ENCODE results near the gene GRB2.

- TF ChIP-seq CHD2 (IDR thresholded peaks at IDR 0.05; ENCODE audit: low read length), result no peak
- TF ChIP-seq CTCF (IDR thresholded peaks at IDR 0.05; ENCODE audit: control extremely low read depth in 1 of 3, insufficient read depth in 1 of 3, low read depth in 1 of 3, low read length in 3 of 3), result no peak
- TF ChIP-seq POLR2AphosphoS5 (IDR thresholded peaks at IDR 0.05; ENCODE audit: low read depth, low read length), result no peak
- no peak for TF ChIP-seq MAX (IDR thresholded peaks at IDR 0.05)
- TF ChIP-seq TAF1 (IDR thresholded peaks at IDR 0.05; ENCODE audit: low read depth, low read length), result no peak
- TF ChIP-seq BCL11A (IDR thresholded peaks at IDR 0.05; ENCODE audit: low read depth in 2 of 2, low read length in 2 of 2), result no peak
- TF ChIP-seq SIRT6 (IDR thresholded peaks at IDR 0.05; ENCODE audit: low read length), result no peak
- no peak for TF ChIP-seq RFX5 (IDR thresholded peaks at IDR 0.05; ENCODE audit: borderline replicate concordance, low read depth, low read length)
- TF ChIP-seq POLR2A (IDR thresholded peaks at IDR 0.05; ENCODE audit: control extremely low read depth in 1 of 2, low read depth in 2 of 2, low read length in 2 of 2), result no peak
- no peak for TF ChIP-seq SRF (IDR thresholded peaks at IDR 0.05; ENCODE audit: low read depth, low read length)
- no peak for TF ChIP-seq SIN3A (conservative IDR thresholded peaks at IDR 0.05 in 1 of 2, IDR thresholded peaks at IDR 0.05 in 1 of 2; ENCODE audit: low read depth in 1 of 2, low read length in 2 of 2)
- no peak for TF ChIP-seq TBP (IDR thresholded peaks at IDR 0.05; ENCODE audit: low read depth, low read length)
- TF ChIP-seq KDM1A (IDR thresholded peaks at IDR 0.05; ENCODE audit: borderline replicate concordance, low read length), result no peak
- no peak for TF ChIP-seq RXRA (IDR thresholded peaks at IDR 0.05; ENCODE audit: insufficient read depth, low read depth, low read length)
Observed at GRCh38 chr17:75388476-75389030, 16.9 kb downstream of the GRB2 start.

All from H1 (cell line).